HPDE6-E6E7 (cell line): ENCODE results near the gene NKX1-1.

ENCODE experiments used
- DNase-seq: peaks from one replicate; pipeline ENCODE4 v3.0.0; 2011; ENCODE audit warnings: missing footprints; ENCODE audit errors: extremely low spot score

Gene NKX1-1

GRCh38 chr4:1360423-1361283, 45.6 kb downstream of the NKX1-1 start:
- DNase-seq, result no peak

- DNase-seq, result no peak
These were observed 46.3 kb downstream of the NKX1-1 start for GRCh38 chr4:1359976-1360375.

- no peak for DNase-seq
These were observed 47.1 kb downstream of the NKX1-1 start for GRCh38 chr4:1359144-1359501.

GRCh38 chr4:1358421-1359143, 47.7 kb downstream of the NKX1-1 start:
- DNase-seq, result no peak

- DNase-seq, result no peak
These were observed 48.6 kb downstream of the NKX1-1 start for GRCh38 chr4:1357356-1358248.

- peak; percentile 14 for DNase-seq
These were observed 49.9 kb downstream of the NKX1-1 start for GRCh38 chr4:1356181-1356998.

GRCh38 chr4:1355378-1355777, 50.9 kb downstream of the NKX1-1 start:
- no peak for DNase-seq

- DNase-seq, result no peak
These were observed 51.3 kb downstream of the NKX1-1 start for GRCh38 chr4:1354983-1355275.

- DNase-seq, result no peak
These were observed 51.9 kb downstream of the NKX1-1 start for GRCh38 chr4:1354136-1354982.

- DNase-seq, result no peak
These were observed 52.8 kb downstream of the NKX1-1 start for GRCh38 chr4:1353186-1354055.
